ENCODE data around the gene TNS4.

The TNS4 gene

DNA sequence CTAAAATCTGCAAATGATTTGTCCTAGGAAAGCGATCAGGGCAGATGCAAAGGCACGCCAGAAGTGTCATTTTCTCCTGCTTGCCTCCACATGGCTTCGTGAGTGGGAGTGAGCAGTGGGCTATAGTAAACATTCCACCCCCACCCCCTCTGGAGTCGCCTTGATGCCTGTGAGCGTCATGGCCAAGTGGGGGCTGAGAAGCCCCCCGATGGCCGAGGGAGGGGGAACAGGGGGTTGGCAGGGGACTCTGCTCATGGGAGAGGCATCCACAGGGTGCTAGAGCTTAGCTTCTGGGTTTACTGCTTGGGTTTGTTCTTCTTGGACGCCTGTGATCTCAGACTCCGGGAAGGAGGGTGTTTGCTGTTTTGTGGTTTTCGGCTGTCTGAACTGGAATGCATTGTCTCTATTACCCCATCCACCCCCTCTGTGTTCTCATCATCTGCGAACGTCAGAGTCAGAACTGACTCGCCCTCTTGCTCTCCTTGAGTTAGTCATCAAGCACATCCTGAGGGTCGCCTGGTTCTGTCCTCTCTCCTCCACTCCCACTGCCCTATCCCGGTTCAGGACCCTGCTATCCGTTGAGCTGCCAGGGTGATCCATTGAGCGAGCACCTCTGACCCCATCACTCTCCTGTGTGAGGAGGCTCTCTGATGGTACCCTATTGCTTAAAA is 15.4 kb downstream of the TNS4 start:
- TF ChIP-seq CTCF (IDR thresholded peaks at IDR 0.05; ENCODE audit: borderline replicate concordance, extremely low read depth, low read length, poor library complexity, severe bottlenecking) (no peak), EZH2 (IDR thresholded peaks at IDR 0.05; ENCODE audit: borderline replicate concordance, low read depth, low read length, severe bottlenecking) (no peak)
- Histone ChIP-seq H3K4me1 (ENCODE audit: insufficient read depth, low read length) (peaks cover 49% of the 10 kb centered on the region), H3K9me3 (ENCODE audit: insufficient read depth, low read length, severe bottlenecking) (no peaks in the 10 kb centered on the region), H3K4me2 (ENCODE audit: insufficient read depth, low read length) (peak overlapping the region; percentile 53), H2AFZ (ENCODE audit: low read depth, low read length) (0 out of 2 replicates have a peak overlapping the region, but pooled peaks have one; percentile 15), H3K27ac (ENCODE audit: low read length) (peak overlapping the region; percentile 59), H3K9ac (ENCODE audit: low read depth, low read length) (peak overlapping the region; percentile 28; the same call in 1 of the 2 replicates), H3K4me3 (ENCODE audit: low read depth in 1 of 2, low read length in 2 of 2) (no peak overlapping the region), H3K27me3 (ENCODE audit: insufficient read depth, low read length, poor library complexity) (no peaks in the 10 kb centered on the region), H3K79me2 (ENCODE audit: insufficient read depth, low read length) (no peaks in the 10 kb centered on the region), H4K20me1 (ENCODE audit: insufficient read depth, low read length) (no peaks in the 10 kb centered on the region), H3K36me3 (ENCODE audit: insufficient read depth, low read length) (no peaks in the 10 kb centered on the region)
- DNase-seq: peak; percentile 81
- peak; percentile 80 for ATAC-seq (ENCODE audit: insufficient read depth, low read depth)

DNA sequence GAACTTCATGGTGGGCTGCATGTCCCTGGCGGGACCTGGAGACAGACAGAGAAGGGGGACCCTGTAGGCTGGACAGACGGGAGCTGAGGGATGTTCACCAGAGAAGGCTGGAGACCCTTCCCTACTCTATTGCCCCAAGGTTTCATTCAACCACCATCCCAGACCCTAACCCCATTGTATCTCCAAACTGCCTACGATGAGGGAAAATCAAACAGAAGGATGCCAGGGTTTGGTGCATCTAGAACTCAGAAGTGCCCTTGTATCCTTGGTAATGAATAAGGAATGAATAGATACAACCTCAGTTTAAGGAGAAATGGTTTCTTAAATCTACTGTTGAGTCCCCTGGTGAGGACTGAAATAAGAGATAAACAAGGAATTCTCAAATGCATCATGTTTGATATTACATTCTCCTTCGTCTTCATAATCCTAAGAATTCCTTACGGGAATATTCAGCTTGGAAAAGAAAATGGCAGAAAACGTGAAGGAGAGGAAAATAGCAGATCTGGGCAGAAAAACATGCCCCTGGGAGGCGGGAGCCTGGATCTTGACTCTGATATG is 16.4 kb downstream of the TNS4 start:
- Histone ChIP-seq H3K27me3 (ENCODE audit: insufficient read depth, low read length, poor library complexity) (no peaks in the 10 kb centered on the region), H3K4me1 (ENCODE audit: insufficient read depth, low read length) (peaks cover 49% of the 10 kb centered on the region), H3K79me2 (ENCODE audit: insufficient read depth, low read length) (no peaks in the 10 kb centered on the region), H4K20me1 (ENCODE audit: insufficient read depth, low read length) (no peaks in the 10 kb centered on the region), H3K4me3 (ENCODE audit: low read depth in 1 of 2, low read length in 2 of 2) (no peak overlapping the region), H3K36me3 (ENCODE audit: insufficient read depth, low read length) (no peaks in the 10 kb centered on the region), H3K27ac (ENCODE audit: low read length) (no peak overlapping the region), H3K9me3 (ENCODE audit: insufficient read depth, low read length, severe bottlenecking) (no peaks in the 10 kb centered on the region), H2AFZ (ENCODE audit: low read depth, low read length) (no peak overlapping the region), H3K9ac (ENCODE audit: low read depth, low read length) (no peak overlapping the region), H3K4me2 (ENCODE audit: insufficient read depth, low read length) (no peak overlapping the region)
- ATAC-seq (ENCODE audit: insufficient read depth, low read depth) (no peak), DNase-seq (no peak)
- TF ChIP-seq EZH2 (IDR thresholded peaks at IDR 0.05; ENCODE audit: borderline replicate concordance, low read depth, low read length, severe bottlenecking): no peak
- no peak for TF ChIP-seq CTCF (IDR thresholded peaks at IDR 0.05; ENCODE audit: borderline replicate concordance, extremely low read depth, low read length, poor library complexity, severe bottlenecking)

- H3K9ac ChIP-seq (ENCODE audit: low read depth, low read length): no peak overlapping the region
- H2AFZ ChIP-seq (ENCODE audit: low read depth, low read length): no peak overlapping the region
- DNase-seq: no peak
- no peaks in the 10 kb centered on the region for H3K27me3 ChIP-seq (ENCODE audit: insufficient read depth, low read length, poor library complexity)
- no peaks in the 10 kb centered on the region for H3K79me2 ChIP-seq (ENCODE audit: insufficient read depth, low read length)
- H3K4me1 ChIP-seq (ENCODE audit: insufficient read depth, low read length): peaks cover 49% of the 10 kb centered on the region
- H3K27ac ChIP-seq (ENCODE audit: low read length): no peak overlapping the region
- TF ChIP-seq CTCF (IDR thresholded peaks at IDR 0.05; ENCODE audit: borderline replicate concordance, extremely low read depth, low read length, poor library complexity, severe bottlenecking): no peak
- no peak for TF ChIP-seq EZH2 (IDR thresholded peaks at IDR 0.05; ENCODE audit: borderline replicate concordance, low read depth, low read length, severe bottlenecking)
- H3K9me3 ChIP-seq (ENCODE audit: insufficient read depth, low read length, severe bottlenecking): no peaks in the 10 kb centered on the region
- no peaks in the 10 kb centered on the region for H3K36me3 ChIP-seq (ENCODE audit: insufficient read depth, low read length)
- H4K20me1 ChIP-seq (ENCODE audit: insufficient read depth, low read length): no peaks in the 10 kb centered on the region
- H3K4me3 ChIP-seq (ENCODE audit: low read depth in 1 of 2, low read length in 2 of 2): no peak overlapping the region
- no peak for ATAC-seq (ENCODE audit: insufficient read depth, low read depth)
- H3K4me2 ChIP-seq (ENCODE audit: insufficient read depth, low read length): no peak overlapping the region
Measured at GRCh38 chr17:40484285-40484972, 17.0 kb downstream of the TNS4 start.

All from DND-41 (cell line).